Liver (tissue), 9 donors: Measurements from ENCODE around the gene CUEDC1. TPM values are rescaled to one million over a fixed set of nuclear protein-coding genes. Genes with fewer than 3 reads are reported as not detected.

Experiments
- DNase-seq: peaks from one replicate; pipeline ENCODE4 v3.0.0-alpha.2; 2017; ENCODE audit warnings: low spot score
- H3K27ac ChIP-seq, 2 donors: one replicate each; pipeline ENCODE4 v1.7.0; 2013; ENCODE audit warnings: inconsistent platforms in 2 of 2, low read length in 2 of 2, control low read depth in 1 of 2, low read depth in 1 of 2, mild to moderate bottlenecking in 1 of 2
- H3K27me3 ChIP-seq, 4 donors: one replicate each; pipeline versions ENCODE4 v1.6.1 to v1.7.0; 2013; ENCODE audit warnings: low read length in 3 of 4, inconsistent platforms in 1 of 4, mild to moderate bottlenecking in 1 of 4, moderate library complexity in 1 of 4; ENCODE audit not compliant: control insufficient read depth in 4 of 4, insufficient read depth in 4 of 4
- H3K36me3 ChIP-seq, 4 donors: one replicate each; pipeline versions ENCODE4 v1.6.1 to v1.7.0; 2013; ENCODE audit warnings: low read length in 3 of 4, mild to moderate bottlenecking in 3 of 4, low read depth in 1 of 4, moderate library complexity in 1 of 4; ENCODE audit not compliant: control insufficient read depth in 4 of 4, insufficient read depth in 3 of 4
- H3K4me1 ChIP-seq, 4 donors: one replicate each; pipeline versions ENCODE4 v1.6.1 to v1.7.0; 2013; ENCODE audit warnings: low read length in 3 of 4, mild to moderate bottlenecking in 3 of 4, moderate library complexity in 1 of 4; ENCODE audit not compliant: control insufficient read depth in 4 of 4, insufficient read depth in 4 of 4
- H3K4me3 ChIP-seq, 3 donors: one replicate each; pipeline versions ENCODE4 v1.6.1 to v1.7.0; 2013; ENCODE audit warnings: low read length in 3 of 3, control low read depth in 1 of 3, low read depth in 1 of 3, mild to moderate bottlenecking in 1 of 3
- H3K9ac ChIP-seq, 2 donors: one replicate each; pipeline ENCODE4 v1.7.0; 2013; ENCODE audit warnings: low read length in 2 of 2, mild to moderate bottlenecking in 2 of 2, moderate library complexity in 2 of 2, control low read depth in 1 of 2, low read depth in 1 of 2
- H3K9me3 ChIP-seq, 4 donors: one replicate each; pipeline versions ENCODE4 v1.6.1 to v1.7.0; 2013; ENCODE audit warnings: low read length in 3 of 4; ENCODE audit not compliant: control insufficient read depth in 4 of 4
- EGR1 ChIP-seq, 2 donors: IDR thresholded peaks; 2 replicates each; pipeline ENCODE4 v1.6.1; 2016 to 2018; ENCODE audit warnings: antibody characterized with exemption in 2 of 2, low read depth in 2 of 2
- FOXA2 ChIP-seq: IDR thresholded peaks from 2 replicates; pipeline ENCODE4 v1.6.1; 2016; ENCODE audit warnings: antibody characterized with exemption
- HNF4G ChIP-seq: IDR thresholded peaks from 2 replicates; pipeline ENCODE4 v1.6.1; 2016; ENCODE audit warnings: antibody characterized with exemption
- JUND ChIP-seq, 2 donors: IDR thresholded peaks; 2 replicates each; pipeline ENCODE4 v1.6.1; 2016; ENCODE audit warnings: antibody characterized with exemption in 2 of 2
- NR2F2 ChIP-seq: IDR thresholded peaks from 2 replicates; pipeline ENCODE4 v1.6.1; 2016; ENCODE audit warnings: antibody characterized with exemption
- RAD21 ChIP-seq, 2 donors: IDR thresholded peaks; 2 replicates each; pipeline ENCODE4 v1.6.1; 2016; ENCODE audit warnings: antibody characterized with exemption in 2 of 2, mild to moderate bottlenecking in 2 of 2
- SP1 ChIP-seq: IDR thresholded peaks from 2 replicates; pipeline ENCODE4 v1.6.1; 2018; ENCODE audit warnings: antibody characterized with exemption, mild to moderate bottlenecking
- TAF1 ChIP-seq: conservative IDR thresholded peaks from 2 replicates; pipeline ENCODE4 v1.6.1; 2016; ENCODE audit warnings: antibody characterized with exemption, mild to moderate bottlenecking
- WGBS: extraction: QIAGEN DNeasy Blood & Tissue Kit; methylation state at CpG from one replicate; pipeline ENCODE4 v1.1.7; 2013; 5-methylcytosine and 5-hydroxymethylcytosine counted together
- polyA plus RNA-seq, 2 donors: library from polyadenylated mRNA; stranded (reverse) in 1 of 2; unstranded in 1 of 2; fragments of 200-250 nt in 1 of 2; fragments of >200 nt in 1 of 2; fragmentation: Nextera tagmentation in 1 of 2; extraction: Ambion mirVana in 1 of 2; gene quantifications; one replicate each; pipeline versions ENCODE4 v1.2.1 to v1.2.3, GENCODE V29; 2013 to 2015
- total RNA-seq, 2 donors: library from RNA; depleted of rRNA; stranded (reverse); fragments of >200 nt; gene quantifications; one replicate each; pipeline ENCODE4 v1.2.3, GENCODE V29; 2014
- TF ChIP-seq, protein P1 (sequence below): fragments of 150-350 bp; IDR thresholded peaks from 2 replicates; pipeline ENCODE4 v1.5.1; 2017; ENCODE audit warnings: improper control_type of control experiment, low read depth, low read length; ENCODE audit not compliant: missing input control
- TF ChIP-seq, protein P2 (sequence below): IDR thresholded peaks from 2 replicates; pipeline ENCODE4 v1.6.1; 2016; ENCODE audit warnings: antibody characterized with exemption
- TF ChIP-seq, protein P3 (sequence below): IDR thresholded peaks from 2 replicates; pipeline ENCODE4 v1.6.1; 2016; ENCODE audit warnings: antibody characterized with exemption
- TF ChIP-seq, protein P4 (sequence below): IDR thresholded peaks from 2 replicates; pipeline ENCODE4 v1.6.1; 2016; ENCODE audit warnings: antibody characterized with exemption
- TF ChIP-seq, protein P5 (sequence below): IDR thresholded peaks from 2 replicates; pipeline ENCODE4 v1.6.1; 2016; ENCODE audit warnings: antibody characterized with exemption, mild to moderate bottlenecking
- donor health status: healthy.
- donor health status: healthy.
- donor health status: healthy.
- donor health status: healthy.
- donor health status: healthy.

CUEDC1 gene
- total and polyA plus RNA-seq, 4 donors = 2.6 to 4.9 (median 3.4) TPM

DNA sequence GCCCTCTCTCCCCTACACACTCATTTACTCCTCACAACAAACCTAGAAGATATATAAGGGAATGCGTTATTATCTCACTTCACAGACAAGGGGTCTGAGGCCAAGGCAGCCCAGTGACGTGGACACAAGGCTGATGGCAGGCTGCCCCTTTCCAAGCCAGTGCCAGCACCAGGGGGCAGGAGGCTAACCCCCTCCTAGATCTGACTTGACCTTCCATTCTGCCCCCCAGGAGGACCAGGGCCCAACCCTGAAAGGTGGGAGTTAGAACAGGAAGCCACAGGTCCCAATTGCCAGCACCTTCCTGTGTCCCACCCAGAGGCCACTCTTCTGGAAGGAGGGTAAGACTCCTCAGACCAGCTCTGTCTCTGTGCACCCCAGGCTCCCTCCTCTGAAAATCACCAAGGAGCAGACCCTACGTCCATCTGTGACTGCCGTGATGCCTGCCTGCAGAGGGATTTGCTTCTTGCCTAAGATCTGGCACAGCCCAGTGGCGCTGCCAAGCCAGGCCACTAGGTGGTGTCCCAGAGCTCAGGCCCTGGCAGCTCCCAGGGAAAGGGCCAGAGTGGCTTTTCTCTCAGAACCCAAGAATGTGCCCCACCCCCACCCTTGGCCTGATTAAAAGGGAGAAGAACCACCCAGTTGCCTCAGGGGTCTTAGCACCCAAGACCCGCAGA, 62.9 kb downstream of the CUEDC1 start:
- Histone ChIP-seq H3K27ac (peak overlapping the region; percentile 61 to 75), H3K27me3 (no peaks in the 10 kb centered on the region), H3K9ac (no peak overlapping the region), H3K9me3 (no peaks in the 10 kb centered on the region), H3K4me1 (peaks cover 2 to 14% (median 8%) of the 10 kb centered on the region in 4 donors), H3K4me3 (no peak overlapping the region), H3K36me3 (no peaks in the 10 kb centered on the region)
- peak; percentile 87 for DNase-seq
- 43% methylated on average over 6 of the region's 6 CpGs for WGBS
- peak; percentile 92 to 93 for TF ChIP-seq RAD21 (IDR thresholded peaks at IDR 0.05)
- TF ChIP-seq, protein P1, sequence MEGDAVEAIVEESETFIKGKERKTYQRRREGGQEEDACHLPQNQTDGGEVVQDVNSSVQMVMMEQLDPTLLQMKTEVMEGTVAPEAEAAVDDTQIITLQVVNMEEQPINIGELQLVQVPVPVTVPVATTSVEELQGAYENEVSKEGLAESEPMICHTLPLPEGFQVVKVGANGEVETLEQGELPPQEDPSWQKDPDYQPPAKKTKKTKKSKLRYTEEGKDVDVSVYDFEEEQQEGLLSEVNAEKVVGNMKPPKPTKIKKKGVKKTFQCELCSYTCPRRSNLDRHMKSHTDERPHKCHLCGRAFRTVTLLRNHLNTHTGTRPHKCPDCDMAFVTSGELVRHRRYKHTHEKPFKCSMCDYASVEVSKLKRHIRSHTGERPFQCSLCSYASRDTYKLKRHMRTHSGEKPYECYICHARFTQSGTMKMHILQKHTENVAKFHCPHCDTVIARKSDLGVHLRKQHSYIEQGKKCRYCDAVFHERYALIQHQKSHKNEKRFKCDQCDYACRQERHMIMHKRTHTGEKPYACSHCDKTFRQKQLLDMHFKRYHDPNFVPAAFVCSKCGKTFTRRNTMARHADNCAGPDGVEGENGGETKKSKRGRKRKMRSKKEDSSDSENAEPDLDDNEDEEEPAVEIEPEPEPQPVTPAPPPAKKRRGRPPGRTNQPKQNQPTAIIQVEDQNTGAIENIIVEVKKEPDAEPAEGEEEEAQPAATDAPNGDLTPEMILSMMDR = peak; percentile 96
- TF ChIP-seq, protein P2, sequence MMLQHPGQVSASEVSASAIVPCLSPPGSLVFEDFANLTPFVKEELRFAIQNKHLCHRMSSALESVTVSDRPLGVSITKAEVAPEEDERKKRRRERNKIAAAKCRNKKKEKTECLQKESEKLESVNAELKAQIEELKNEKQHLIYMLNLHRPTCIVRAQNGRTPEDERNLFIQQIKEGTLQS = no peak
- TF ChIP-seq, protein P3, sequence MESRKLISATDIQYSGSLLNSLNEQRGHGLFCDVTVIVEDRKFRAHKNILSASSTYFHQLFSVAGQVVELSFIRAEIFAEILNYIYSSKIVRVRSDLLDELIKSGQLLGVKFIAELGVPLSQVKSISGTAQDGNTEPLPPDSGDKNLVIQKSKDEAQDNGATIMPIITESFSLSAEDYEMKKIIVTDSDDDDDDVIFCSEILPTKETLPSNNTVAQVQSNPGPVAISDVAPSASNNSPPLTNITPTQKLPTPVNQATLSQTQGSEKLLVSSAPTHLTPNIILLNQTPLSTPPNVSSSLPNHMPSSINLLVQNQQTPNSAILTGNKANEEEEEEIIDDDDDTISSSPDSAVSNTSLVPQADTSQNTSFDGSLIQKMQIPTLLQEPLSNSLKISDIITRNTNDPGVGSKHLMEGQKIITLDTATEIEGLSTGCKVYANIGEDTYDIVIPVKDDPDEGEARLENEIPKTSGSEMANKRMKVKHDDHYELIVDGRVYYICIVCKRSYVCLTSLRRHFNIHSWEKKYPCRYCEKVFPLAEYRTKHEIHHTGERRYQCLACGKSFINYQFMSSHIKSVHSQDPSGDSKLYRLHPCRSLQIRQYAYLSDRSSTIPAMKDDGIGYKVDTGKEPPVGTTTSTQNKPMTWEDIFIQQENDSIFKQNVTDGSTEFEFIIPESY = no peak

DNA sequence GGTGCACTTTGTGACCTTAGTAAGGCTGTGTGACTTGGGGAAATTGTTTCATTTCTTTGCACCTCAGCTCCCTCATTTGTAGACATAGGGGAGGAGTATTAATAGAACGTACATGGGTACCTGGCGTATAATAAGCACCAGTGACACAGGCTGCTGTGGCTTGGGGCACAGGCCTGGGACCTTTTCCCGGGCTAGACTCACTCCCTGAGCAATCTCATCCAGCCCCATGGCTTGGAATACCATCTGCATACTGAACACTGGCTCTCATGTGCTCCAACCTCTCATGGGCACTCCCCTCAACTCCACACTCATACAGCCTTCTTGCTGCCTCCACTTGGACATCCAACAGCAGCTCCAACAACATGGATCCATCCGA, 64.4 kb downstream of the CUEDC1 start:
- no peaks in the 10 kb centered on the region for H3K9me3 ChIP-seq
- no peaks in the 10 kb centered on the region for H3K36me3 ChIP-seq
- TF ChIP-seq JUND (IDR thresholded peaks at IDR 0.05) (no peak), NR2F2 (no peak), FOXA2 (no peak), SP1 (no peak), EGR1 (IDR thresholded peaks at IDR 0.05; ENCODE audit: low read depth in 2 of 2) (no peak), RAD21 (IDR thresholded peaks at IDR 0.05) (no peak), HNF4G (no peak), TAF1 (no peak)
- TF ChIP-seq, protein P3 = no peak
- TF ChIP-seq, protein P4, sequence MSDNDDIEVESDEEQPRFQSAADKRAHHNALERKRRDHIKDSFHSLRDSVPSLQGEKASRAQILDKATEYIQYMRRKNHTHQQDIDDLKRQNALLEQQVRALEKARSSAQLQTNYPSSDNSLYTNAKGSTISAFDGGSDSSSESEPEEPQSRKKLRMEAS = no peak
- TF ChIP-seq, protein P5, sequence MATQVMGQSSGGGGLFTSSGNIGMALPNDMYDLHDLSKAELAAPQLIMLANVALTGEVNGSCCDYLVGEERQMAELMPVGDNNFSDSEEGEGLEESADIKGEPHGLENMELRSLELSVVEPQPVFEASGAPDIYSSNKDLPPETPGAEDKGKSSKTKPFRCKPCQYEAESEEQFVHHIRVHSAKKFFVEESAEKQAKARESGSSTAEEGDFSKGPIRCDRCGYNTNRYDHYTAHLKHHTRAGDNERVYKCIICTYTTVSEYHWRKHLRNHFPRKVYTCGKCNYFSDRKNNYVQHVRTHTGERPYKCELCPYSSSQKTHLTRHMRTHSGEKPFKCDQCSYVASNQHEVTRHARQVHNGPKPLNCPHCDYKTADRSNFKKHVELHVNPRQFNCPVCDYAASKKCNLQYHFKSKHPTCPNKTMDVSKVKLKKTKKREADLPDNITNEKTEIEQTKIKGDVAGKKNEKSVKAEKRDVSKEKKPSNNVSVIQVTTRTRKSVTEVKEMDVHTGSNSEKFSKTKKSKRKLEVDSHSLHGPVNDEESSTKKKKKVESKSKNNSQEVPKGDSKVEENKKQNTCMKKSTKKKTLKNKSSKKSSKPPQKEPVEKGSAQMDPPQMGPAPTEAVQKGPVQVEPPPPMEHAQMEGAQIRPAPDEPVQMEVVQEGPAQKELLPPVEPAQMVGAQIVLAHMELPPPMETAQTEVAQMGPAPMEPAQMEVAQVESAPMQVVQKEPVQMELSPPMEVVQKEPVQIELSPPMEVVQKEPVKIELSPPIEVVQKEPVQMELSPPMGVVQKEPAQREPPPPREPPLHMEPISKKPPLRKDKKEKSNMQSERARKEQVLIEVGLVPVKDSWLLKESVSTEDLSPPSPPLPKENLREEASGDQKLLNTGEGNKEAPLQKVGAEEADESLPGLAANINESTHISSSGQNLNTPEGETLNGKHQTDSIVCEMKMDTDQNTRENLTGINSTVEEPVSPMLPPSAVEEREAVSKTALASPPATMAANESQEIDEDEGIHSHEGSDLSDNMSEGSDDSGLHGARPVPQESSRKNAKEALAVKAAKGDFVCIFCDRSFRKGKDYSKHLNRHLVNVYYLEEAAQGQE = no peak
- TF ChIP-seq, protein P2 = no peak
- no peak overlapping the region for H3K9ac ChIP-seq
- peaks cover 2 to 14% (median 8%) of the 10 kb centered on the region in 4 donors for H3K4me1 ChIP-seq
- WGBS = 92% methylated on average over 4 of the region's 4 CpGs
- no peak overlapping the region for H3K4me3 ChIP-seq
- no peak overlapping the region for H3K27ac ChIP-seq
- H3K27me3 ChIP-seq = no peaks in the 10 kb centered on the region
- no peak for DNase-seq
